Measurements from ENCODE around the gene PANK4.

DNA sequence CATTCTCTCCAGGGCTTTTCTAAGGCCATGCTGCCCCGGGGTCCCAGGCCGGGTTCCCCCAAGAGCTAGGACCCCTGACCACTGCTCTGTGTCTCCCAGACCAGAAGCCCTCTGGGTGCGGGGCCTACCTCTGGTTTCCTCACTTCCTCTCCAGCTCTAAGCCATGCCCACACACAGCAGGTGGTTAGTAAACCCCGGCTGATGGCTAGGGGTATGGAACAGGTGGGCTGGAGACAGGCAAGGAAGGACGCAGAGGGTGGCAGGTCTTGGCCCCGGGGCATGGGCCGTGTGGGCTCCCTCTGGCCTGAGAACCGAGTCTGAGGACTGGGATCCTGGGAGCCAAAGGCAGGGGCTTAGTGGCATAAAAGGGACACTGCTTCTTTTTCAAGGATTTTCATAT, 66.2 kb downstream of the PANK4 start:
- TF ChIP-seq, protein P1, sequence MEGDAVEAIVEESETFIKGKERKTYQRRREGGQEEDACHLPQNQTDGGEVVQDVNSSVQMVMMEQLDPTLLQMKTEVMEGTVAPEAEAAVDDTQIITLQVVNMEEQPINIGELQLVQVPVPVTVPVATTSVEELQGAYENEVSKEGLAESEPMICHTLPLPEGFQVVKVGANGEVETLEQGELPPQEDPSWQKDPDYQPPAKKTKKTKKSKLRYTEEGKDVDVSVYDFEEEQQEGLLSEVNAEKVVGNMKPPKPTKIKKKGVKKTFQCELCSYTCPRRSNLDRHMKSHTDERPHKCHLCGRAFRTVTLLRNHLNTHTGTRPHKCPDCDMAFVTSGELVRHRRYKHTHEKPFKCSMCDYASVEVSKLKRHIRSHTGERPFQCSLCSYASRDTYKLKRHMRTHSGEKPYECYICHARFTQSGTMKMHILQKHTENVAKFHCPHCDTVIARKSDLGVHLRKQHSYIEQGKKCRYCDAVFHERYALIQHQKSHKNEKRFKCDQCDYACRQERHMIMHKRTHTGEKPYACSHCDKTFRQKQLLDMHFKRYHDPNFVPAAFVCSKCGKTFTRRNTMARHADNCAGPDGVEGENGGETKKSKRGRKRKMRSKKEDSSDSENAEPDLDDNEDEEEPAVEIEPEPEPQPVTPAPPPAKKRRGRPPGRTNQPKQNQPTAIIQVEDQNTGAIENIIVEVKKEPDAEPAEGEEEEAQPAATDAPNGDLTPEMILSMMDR (IDR thresholded peaks at IDR 0.05; ENCODE audit: control extremely low read depth in 1 of 3, insufficient read depth in 1 of 3, low read depth in 1 of 3, low read length in 3 of 3): no peak
- TF ChIP-seq, protein P2, sequence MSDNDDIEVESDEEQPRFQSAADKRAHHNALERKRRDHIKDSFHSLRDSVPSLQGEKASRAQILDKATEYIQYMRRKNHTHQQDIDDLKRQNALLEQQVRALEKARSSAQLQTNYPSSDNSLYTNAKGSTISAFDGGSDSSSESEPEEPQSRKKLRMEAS (IDR thresholded peaks at IDR 0.05): no peak
- TF ChIP-seq GABPA (IDR thresholded peaks at IDR 0.05; ENCODE audit: borderline replicate concordance, insufficient read depth, low read length): no peak
- TF ChIP-seq, protein P3, sequence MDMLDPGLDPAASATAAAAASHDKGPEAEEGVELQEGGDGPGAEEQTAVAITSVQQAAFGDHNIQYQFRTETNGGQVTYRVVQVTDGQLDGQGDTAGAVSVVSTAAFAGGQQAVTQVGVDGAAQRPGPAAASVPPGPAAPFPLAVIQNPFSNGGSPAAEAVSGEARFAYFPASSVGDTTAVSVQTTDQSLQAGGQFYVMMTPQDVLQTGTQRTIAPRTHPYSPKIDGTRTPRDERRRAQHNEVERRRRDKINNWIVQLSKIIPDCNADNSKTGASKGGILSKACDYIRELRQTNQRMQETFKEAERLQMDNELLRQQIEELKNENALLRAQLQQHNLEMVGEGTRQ (IDR thresholded peaks at IDR 0.05; ENCODE audit: low read length): no peak
- TF ChIP-seq, protein P4, sequence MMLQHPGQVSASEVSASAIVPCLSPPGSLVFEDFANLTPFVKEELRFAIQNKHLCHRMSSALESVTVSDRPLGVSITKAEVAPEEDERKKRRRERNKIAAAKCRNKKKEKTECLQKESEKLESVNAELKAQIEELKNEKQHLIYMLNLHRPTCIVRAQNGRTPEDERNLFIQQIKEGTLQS (IDR thresholded peaks at IDR 0.05; ENCODE audit: insufficient read depth, low read depth, low read length): no peak
- no peak for TF ChIP-seq JUN (IDR thresholded peaks at IDR 0.05; ENCODE audit: low read depth, low read length)
- no peak for TF ChIP-seq CREB1 (IDR thresholded peaks at IDR 0.05)
- TF ChIP-seq ZNF274 (IDR thresholded peaks at IDR 0.05; ENCODE audit: borderline replicate concordance, extremely low read depth, low read length): no peak
- TF ChIP-seq POLR2AphosphoS5 (IDR thresholded peaks at IDR 0.05; ENCODE audit: low read depth, low read length): no peak
- TF ChIP-seq SIRT6 (IDR thresholded peaks at IDR 0.05; ENCODE audit: low read length): no peak
- TF ChIP-seq CHD1 (IDR thresholded peaks at IDR 0.05; ENCODE audit: low read depth, low read length): no peak
- no peak for TF ChIP-seq POLR2A (IDR thresholded peaks at IDR 0.05; ENCODE audit: control extremely low read depth in 1 of 2, low read depth in 2 of 2, low read length in 2 of 2)
- TF ChIP-seq TAF1 (IDR thresholded peaks at IDR 0.05; ENCODE audit: low read depth, low read length): no peak
- TF ChIP-seq SRF (IDR thresholded peaks at IDR 0.05; ENCODE audit: low read depth, low read length): no peak

All from H1 (cell line).